Hepatocyte (in vitro differentiated cells): ENCODE data around the gene PAPPA2. TPM values are rescaled to one million over a fixed set of nuclear protein-coding genes. Genes with fewer than 3 reads are reported as not detected.

ENCODE experiments used
- DNase-seq: peaks from one replicate; pipeline ENCODE4 v3.0.0-alpha.2; 2016; ENCODE audit warnings: low spot score
- H2AFZ ChIP-seq: fragments of 200-600 bp; sonication (generic); 2 replicates; pipeline ENCODE4 v1.6.0; 2016; ENCODE audit warnings: antibody characterized with exemption, mild to moderate bottlenecking
- H3K27ac ChIP-seq: fragments of 200-600 bp; sonication (generic); 2 replicates; pipeline ENCODE4 v1.5.1; 2016; ENCODE audit warnings: mild to moderate bottlenecking
- H3K27me3 ChIP-seq: fragments of 200-600 bp; sonication (generic); 2 replicates; pipeline ENCODE4 v1.6.1; 2016
- H3K36me3 ChIP-seq: fragments of 200-600 bp; sonication (generic); replicated peaks from 2 replicates; pipeline ENCODE4 v1.5.1; 2016; ENCODE audit warnings: low read depth; ENCODE audit not compliant: insufficient read depth
- H3K4me1 ChIP-seq: fragments of 200-600 bp; sonication (generic); 2 replicates; pipeline ENCODE4 v1.5.1; 2016; ENCODE audit warnings: mild to moderate bottlenecking, moderate library complexity; ENCODE audit not compliant: insufficient read depth
- H3K4me2 ChIP-seq: fragments of 200-600 bp; sonication (generic); 2 replicates; pipeline ENCODE4 v1.6.0; 2016
- H3K4me3 ChIP-seq: fragments of 200-600 bp; sonication (generic); 2 replicates; pipeline ENCODE4 v1.5.1; 2016; ENCODE audit warnings: mild to moderate bottlenecking
- H3K79me2 ChIP-seq: fragments of 200-600 bp; sonication (generic); 2 replicates; pipeline ENCODE4 v1.6.0; 2017; ENCODE audit warnings: mild to moderate bottlenecking
- H3K9me2 ChIP-seq: fragments of 200-600 bp; sonication (generic); replicated peaks from 2 replicates; pipeline ENCODE4 v1.6.0; 2017; ENCODE audit warnings: mild to moderate bottlenecking; ENCODE audit not compliant: insufficient read depth
- H3K9me3 ChIP-seq: fragments of 200-600 bp; sonication (generic); 2 replicates; pipeline ENCODE4 v1.5.1; 2016; ENCODE audit warnings: low read depth, mild to moderate bottlenecking
- H4K20me1 ChIP-seq: fragments of 200-600 bp; sonication (generic); 2 replicates; pipeline ENCODE4 v1.6.0; 2016; ENCODE audit warnings: mild to moderate bottlenecking; ENCODE audit not compliant: insufficient read depth, poor library complexity, severe bottlenecking
- CTCF ChIP-seq: fragments of 200-600 bp; sonication (generic); IDR thresholded peaks from 2 replicates; pipeline ENCODE4 v1.5.1; 2016; ENCODE audit warnings: antibody characterized with exemption, mild to moderate bottlenecking; ENCODE audit not compliant: poor library complexity
- EZH2 ChIP-seq: fragments of 200-600 bp; sonication (generic); IDR thresholded peaks from 2 replicates; pipeline ENCODE4 v1.6.1; 2016; ENCODE audit warnings: antibody characterized with exemption, mild to moderate bottlenecking, borderline replicate concordance
- EZH2phosphoT487 ChIP-seq: fragments of 200-600 bp; sonication (generic); IDR thresholded peaks from one replicate; pipeline ENCODE4 v1.6.1; 2018; ENCODE audit warnings: antibody characterized with exemption, mild to moderate bottlenecking, low read depth, moderate library complexity; ENCODE audit not compliant: unreplicated experiment, severe bottlenecking
- WGBS: methylation state at CpG from one replicate; pipeline ENCODE4 v1.1.6; 2016; ENCODE audit warnings: low lambda C conversion rate; ENCODE audit errors: missing lambda C conversion rate; 5-methylcytosine and 5-hydroxymethylcytosine counted together
- polyA plus RNA-seq: library from polyadenylated mRNA; unstranded; fragments of >200 nt; fragmentation: Nextera tagmentation; extraction: Ambion mirVana; gene quantifications from 2 replicates; pipeline ENCODE4 v1.2.1, GENCODE V29; 2016
- total RNA-seq: library from RNA; depleted of rRNA; stranded (reverse); fragments of >200 nt; gene quantifications from 2 replicates; pipeline ENCODE4 v1.2.3, GENCODE V29; 2014

PAPPA2 gene
- total and polyA plus RNA-seq, 2 experiments from 2014 or later = 1.9 to 2.6 TPM

- Histone ChIP-seq H4K20me1 (no peaks in the 10 kb centered on the region), H3K79me2 (no peaks in the 10 kb centered on the region), H3K27ac (no peak overlapping the region), H3K4me3 (no peak overlapping the region), H3K9me2 (no peaks in the 10 kb centered on the region), H2AFZ (no peak overlapping the region), H3K4me2 (no peak overlapping the region), H3K27me3 (no peaks in the 10 kb centered on the region), H3K4me1 (no peaks in the 10 kb centered on the region), H3K9me3 (no peaks in the 10 kb centered on the region), H3K36me3 (no peaks in the 10 kb centered on the region)
- no peak for TF ChIP-seq CTCF
- no peak for TF ChIP-seq EZH2
- TF ChIP-seq EZH2phosphoT487 = no peak
- DNase-seq = no peak
- WGBS = 92% methylated on average over 2 of the region's 2 CpGs
Measured at GRCh38 chr1:176501599-176501998, 38.6 kb downstream of the PAPPA2 start.

- no peak overlapping the region for H3K4me3 ChIP-seq
- no peaks in the 10 kb centered on the region for H3K79me2 ChIP-seq
- H3K4me2 ChIP-seq = no peak overlapping the region
- H4K20me1 ChIP-seq = no peaks in the 10 kb centered on the region
- no peak overlapping the region for H3K27ac ChIP-seq
- TF ChIP-seq EZH2phosphoT487 (no peak), CTCF (no peak), EZH2 (no peak)
- H2AFZ ChIP-seq = no peak overlapping the region
- no peaks in the 10 kb centered on the region for H3K9me3 ChIP-seq
- no peaks in the 10 kb centered on the region for H3K9me2 ChIP-seq
- no peaks in the 10 kb centered on the region for H3K4me1 ChIP-seq
- H3K27me3 ChIP-seq = no peaks in the 10 kb centered on the region
- H3K36me3 ChIP-seq = no peaks in the 10 kb centered on the region
- WGBS = 74% methylated on average over 5 of the region's 5 CpGs
- no peak for DNase-seq
Measured at GRCh38 chr1:176504848-176505553, 42.0 kb downstream of the PAPPA2 start.

- DNase-seq = no peak
- Histone ChIP-seq H2AFZ (no peak overlapping the region), H3K36me3 (no peaks in the 10 kb centered on the region), H3K27me3 (no peaks in the 10 kb centered on the region), H4K20me1 (no peaks in the 10 kb centered on the region), H3K9me2 (no peaks in the 10 kb centered on the region), H3K4me3 (no peak overlapping the region), H3K4me1 (no peaks in the 10 kb centered on the region), H3K9me3 (no peaks in the 10 kb centered on the region), H3K79me2 (no peaks in the 10 kb centered on the region), H3K4me2 (no peak overlapping the region), H3K27ac (no peak overlapping the region)
- TF ChIP-seq CTCF (no peak), EZH2 (no peak), EZH2phosphoT487 (no peak)
Measured at GRCh38 chr1:176512966-176513365, 50.0 kb downstream of the PAPPA2 start.

- peak; percentile 21 for DNase-seq
- TF ChIP-seq EZH2phosphoT487 (no peak), EZH2 (no peak), CTCF (no peak)
- Histone ChIP-seq H3K36me3 (no peaks in the 10 kb centered on the region), H3K4me3 (no peak overlapping the region), H3K27ac (no peak overlapping the region), H3K9me3 (no peaks in the 10 kb centered on the region), H2AFZ (no peak overlapping the region), H4K20me1 (no peaks in the 10 kb centered on the region), H3K4me2 (no peak overlapping the region), H3K79me2 (no peaks in the 10 kb centered on the region), H3K9me2 (no peaks in the 10 kb centered on the region), H3K4me1 (peaks cover 9% of the 10 kb centered on the region), H3K27me3 (no peaks in the 10 kb centered on the region)
- WGBS = 55% methylated on average over 3 of the region's 3 CpGs
Measured at GRCh38 chr1:176515310-176515709, 52.3 kb downstream of the PAPPA2 start.
